SK-N-MC (cell line): ENCODE data around the gene ERICH6.

Experiments
- DNase-seq: peaks from one replicate; pipeline ENCODE4 v3.0.0-alpha.2; 2011; ENCODE audit warnings: low read depth, low spot score
- H3K27ac ChIP-seq: fragments of 200-600 bp; sonication (generic); 2 replicates; pipeline ENCODE4 v1.5.1; 2016; ENCODE audit warnings: mixed run types
- H3K36me3 ChIP-seq: fragments of 200-600 bp; sonication (generic); 2 replicates; pipeline ENCODE4 v1.6.1; 2017; ENCODE audit warnings: antibody characterized with exemption, low read length, mixed read lengths; ENCODE audit not compliant: insufficient read depth
- H3K4me3 ChIP-seq: fragments of 200-600 bp; sonication (generic); 2 replicates; pipeline ENCODE4 v1.5.1; 2016
- H3K9ac ChIP-seq: fragments of 200-600 bp; sonication (generic); 2 replicates; pipeline ENCODE4 v1.8.0; 2017; ENCODE audit warnings: mixed run types, mixed read lengths; ENCODE audit not compliant: insufficient read length
- H3K9me3 ChIP-seq: fragments of 200-600 bp; sonication (generic); 2 replicates; pipeline ENCODE4 v1.6.1; 2017; ENCODE audit warnings: low read depth, mild to moderate bottlenecking, antibody characterized with exemption, low read length, moderate library complexity, mixed read lengths
- EZH2 ChIP-seq: fragments of 200-600 bp; sonication (generic); IDR thresholded peaks from one replicate; pipeline ENCODE4 v1.6.1; 2017; ENCODE audit warnings: antibody characterized with exemption
- FOXP2 ChIP-seq: optimal IDR thresholded peaks from 2 replicates; pipeline ENCODE3; 2011; ENCODE audit warnings: mild to moderate bottlenecking, moderate library complexity; ENCODE audit not compliant: insufficient read depth; ENCODE audit errors: extremely low read length, control extremely low read depth
- POLR2AphosphoS5 ChIP-seq: IDR thresholded peaks from 2 replicates; pipeline ENCODE4 v1.6.1; 2012; ENCODE audit warnings: mild to moderate bottlenecking, low read depth, low read length, borderline replicate concordance

The ERICH6 gene

GRCh38 chr3:150720444-150720843 is 16.7 kb upstream of the ERICH6 start:
- H3K4me3 ChIP-seq, result no peak overlapping the region
- DNase-seq, result no peak
- no peak overlapping the region for H3K27ac ChIP-seq
- no peaks in the 10 kb centered on the region for H3K9me3 ChIP-seq
- TF ChIP-seq POLR2AphosphoS5, result no peak
- no peak for TF ChIP-seq FOXP2
- TF ChIP-seq EZH2, result no peak
- no peak overlapping the region for H3K9ac ChIP-seq
- no peaks in the 10 kb centered on the region for H3K36me3 ChIP-seq

GRCh38 chr3:150710097-150710496 is 6.4 kb upstream of the ERICH6 start:
- DNase-seq, result no peak
- Histone ChIP-seq H3K27ac (no peak overlapping the region), H3K36me3 (no peaks in the 10 kb centered on the region), H3K9ac (no peak overlapping the region), H3K9me3 (no peaks in the 10 kb centered on the region), H3K4me3 (no peak overlapping the region)
- no peak for TF ChIP-seq POLR2AphosphoS5
- no peak for TF ChIP-seq FOXP2

- peak overlapping the region; percentile 74 for H3K4me3 ChIP-seq
- TF ChIP-seq EZH2 (no peak), POLR2AphosphoS5 (no peak), FOXP2 (no peak)
- no peaks in the 10 kb centered on the region for H3K36me3 ChIP-seq
- H3K9me3 ChIP-seq, result no peaks in the 10 kb centered on the region
- H3K9ac ChIP-seq, result no peak overlapping the region
- H3K27ac ChIP-seq, result no peak overlapping the region
- DNase-seq, result no peak
Measured at GRCh38 chr3:150703299-150703755, 393 bp downstream of the ERICH6 start.

- Histone ChIP-seq H3K9ac (no peak overlapping the region), H3K9me3 (no peaks in the 10 kb centered on the region), H3K4me3 (no peak overlapping the region), H3K36me3 (no peaks in the 10 kb centered on the region), H3K27ac (no peak overlapping the region)
- TF ChIP-seq FOXP2 (no peak), EZH2 (no peak), POLR2AphosphoS5 (no peak)
- DNase-seq, result no peak
Measured at GRCh38 chr3:150699068-150699639, 4.6 kb downstream of the ERICH6 start.

GRCh38 chr3:150697646-150698045 is 6.1 kb downstream of the ERICH6 start:
- no peak for DNase-seq
- TF ChIP-seq EZH2 (no peak), POLR2AphosphoS5 (no peak), FOXP2 (no peak)
- no peaks in the 10 kb centered on the region for H3K36me3 ChIP-seq
- H3K9ac ChIP-seq, result no peak overlapping the region
- H3K27ac ChIP-seq, result no peak overlapping the region
- no peak overlapping the region for H3K4me3 ChIP-seq
- 0 out of 2 replicates have a peak, but pooled peaks cover 4% of the 10 kb centered on the region for H3K9me3 ChIP-seq

- Histone ChIP-seq H3K27ac (no peak overlapping the region), H3K36me3 (no peaks in the 10 kb centered on the region), H3K4me3 (no peak overlapping the region), H3K9me3 (peaks cover 15% of the 10 kb centered on the region), H3K9ac (no peak overlapping the region)
- TF ChIP-seq EZH2, result no peak
- no peak for TF ChIP-seq FOXP2
- TF ChIP-seq POLR2AphosphoS5, result no peak
- no peak for DNase-seq
Measured at GRCh38 chr3:150691414-150692040, 12.2 kb downstream of the ERICH6 start.

- H3K9me3 ChIP-seq, result peaks cover 11% of the 10 kb centered on the region
- no peaks in the 10 kb centered on the region for H3K36me3 ChIP-seq
- no peak for DNase-seq
- TF ChIP-seq POLR2AphosphoS5, result no peak
- no peak for TF ChIP-seq EZH2
- no peak for TF ChIP-seq FOXP2
- no peak overlapping the region for H3K27ac ChIP-seq
- no peak overlapping the region for H3K4me3 ChIP-seq
- H3K9ac ChIP-seq, result no peak overlapping the region
Measured at GRCh38 chr3:150687613-150688012, 16.1 kb downstream of the ERICH6 start.

GRCh38 chr3:150682824-150683223 is 20.9 kb downstream of the ERICH6 start:
- no peak for DNase-seq
- H3K36me3 ChIP-seq, result no peaks in the 10 kb centered on the region
- no peak overlapping the region for H3K27ac ChIP-seq
- no peak overlapping the region for H3K4me3 ChIP-seq
- H3K9ac ChIP-seq, result no peak overlapping the region
- H3K9me3 ChIP-seq, result peaks cover 4% of the 10 kb centered on the region; the same call in 1 of the 2 replicates
- no peak for TF ChIP-seq EZH2

- Histone ChIP-seq H3K27ac (no peak overlapping the region), H3K36me3 (no peaks in the 10 kb centered on the region), H3K4me3 (no peak overlapping the region), H3K9me3 (peaks cover 4% of the 10 kb centered on the region; the same call in 1 of the 2 replicates), H3K9ac (no peak overlapping the region)
- TF ChIP-seq FOXP2, result no peak
- no peak for TF ChIP-seq EZH2
- DNase-seq, result no peak
Measured at GRCh38 chr3:150682279-150682678, 21.4 kb downstream of the ERICH6 start.
